Breast epithelium (tissue), 4 donors: ENCODE results near the gene EEF1AKMT3. TPM values are rescaled to one million over a fixed set of nuclear protein-coding genes. Genes with fewer than 3 reads are reported as not detected.

Source experiments
- DNase-seq, 2 donors: peaks; one replicate each; pipeline ENCODE4 v3.0.0-alpha.2; 2019; ENCODE audit warnings: low spot score in 2 of 2
- H3K27ac ChIP-seq, 2 donors: fragments of 200-600 bp; sonication (generic) in 1 of 2; one replicate each; pipeline ENCODE4 v1.5.1; 2016 to 2019; ENCODE audit warnings: mild to moderate bottlenecking in 1 of 2
- H3K27me3 ChIP-seq, 2 donors: fragments of 200-600 bp; sonication (generic) in 1 of 2; one replicate each; pipeline versions ENCODE4 v1.5.1 to v1.6.0; 2017 to 2019; ENCODE audit warnings: control low read depth in 1 of 2, mild to moderate bottlenecking in 1 of 2
- H3K36me3 ChIP-seq: fragments of 200-600 bp; one replicate; pipeline ENCODE4 v1.5.1; 2019
- H3K4me1 ChIP-seq, 2 donors: fragments of 200-600 bp; sonication (generic); one replicate each; pipeline ENCODE4 v1.5.1; 2016 to 2019; ENCODE audit warnings: control low read depth in 1 of 2
- H3K4me3 ChIP-seq, 3 donors: fragments of 200-600 bp; sonication (generic); 1 replicate in 2 of 3; 2 replicates in 1 of 3; pipeline ENCODE4 v1.5.1; 2016 to 2019; ENCODE audit warnings: mild to moderate bottlenecking in 3 of 3, moderate library complexity in 2 of 3
- H3K9me3 ChIP-seq, 2 donors: fragments of 200-600 bp; sonication (generic) in 1 of 2; one replicate each; pipeline ENCODE4 v1.5.1; 2016 to 2019; ENCODE audit warnings: control low read depth in 1 of 2
- CTCF ChIP-seq, 3 donors: fragments of 450-650 bp; IDR thresholded peaks; one replicate each; pipeline ENCODE4 v1.5.1; 2016 to 2017; ENCODE audit warnings: antibody characterized with exemption in 3 of 3, mild to moderate bottlenecking in 3 of 3, moderate library complexity in 3 of 3
- POLR2A ChIP-seq: fragments of 450-650 bp; IDR thresholded peaks from one replicate; pipeline ENCODE4 v1.6.1; 2016; ENCODE audit warnings: antibody characterized with exemption, mild to moderate bottlenecking, moderate library complexity
- POLR2AphosphoS5 ChIP-seq, 3 donors: sonication (generic); formaldehyde crosslinking; IDR thresholded peaks; one replicate each; pipeline ENCODE4 v1.6.1; 2017; ENCODE audit warnings: antibody characterized with exemption in 3 of 3
- intact Hi-C: fragments of 100-400 bp; cut with DNase I; formaldehyde crosslinking; loops from one replicate; pipeline ENCODE4 v1.15.1; 2023; ENCODE audit warnings: low total_unique reads
- total RNA-seq, 3 donors: library from RNA; depleted of rRNA; stranded (reverse); fragments of >200 nt; gene quantifications; one replicate each; pipeline ENCODE4 v1.1.0, GENCODE V29; 2016

The EEF1AKMT3 gene
- total RNA-seq, 3 donors from 2014 or later, result 15.7 to 18.1 (median 16.5) TPM

GRCh38 chr12:57825451-57825850 lies 53.0 kb downstream of the EEF1AKMT3 start:
- no peak overlapping the region for H3K4me3 ChIP-seq
- TF ChIP-seq POLR2AphosphoS5 (IDR thresholded peaks at IDR 0.05), result no peak
- no peak for DNase-seq
- H3K27me3 ChIP-seq, result no peaks in the 10 kb centered on the region
- no peaks in the 10 kb centered on the region for H3K4me1 ChIP-seq
- peak overlapping the region; percentile 4 to 38 for H3K27ac ChIP-seq
- intact Hi-C loops, result no loop called here
- H3K36me3 ChIP-seq, result peaks cover 35% of the 10 kb centered on the region
- H3K9me3 ChIP-seq, result no peaks in the 10 kb centered on the region

- Histone ChIP-seq H3K27ac (peak overlapping the region; percentile 34 to 38), H3K4me1 (peaks cover 0 to under 1% of the 10 kb centered on the region in 2 donors), H3K36me3 (peaks cover 35% of the 10 kb centered on the region), H3K27me3 (no peaks in the 10 kb centered on the region), H3K9me3 (no peaks in the 10 kb centered on the region), H3K4me3 (no peak overlapping the region)
- no peak for DNase-seq
- intact Hi-C loops, result no loop called here
- no peak for TF ChIP-seq POLR2AphosphoS5 (IDR thresholded peaks at IDR 0.05)
- TF ChIP-seq POLR2A, result no peak
- TF ChIP-seq CTCF (IDR thresholded peaks at IDR 0.05), result no peak
These were observed 54.0 kb downstream of the EEF1AKMT3 start for GRCh38 chr12:57826400-57826799.

GRCh38 chr12:57826966-57827365 lies 54.6 kb downstream of the EEF1AKMT3 start:
- Histone ChIP-seq H3K27me3 (no peaks in the 10 kb centered on the region), H3K4me3 (no peak overlapping the region), H3K9me3 (no peaks in the 10 kb centered on the region), H3K27ac (peak overlapping the region; percentile 34 to 38), H3K4me1 (peaks cover 0 to 6% of the 10 kb centered on the region in 2 donors), H3K36me3 (peaks cover 35% of the 10 kb centered on the region)
- DNase-seq, result no peak
- intact Hi-C loops, result no loop called here
- TF ChIP-seq POLR2A, result no peak
- no peak for TF ChIP-seq POLR2AphosphoS5 (IDR thresholded peaks at IDR 0.05)
- no peak for TF ChIP-seq CTCF (IDR thresholded peaks at IDR 0.05)

GRCh38 chr12:57829025-57829777 lies 56.8 kb downstream of the EEF1AKMT3 start:
- DNase-seq, result no peak
- intact Hi-C loops, result no loop called here
- no peaks in the 10 kb centered on the region for H3K27me3 ChIP-seq
- peaks cover 9 to 20% of the 10 kb centered on the region in 2 donors for H3K4me1 ChIP-seq
- peaks cover 25% of the 10 kb centered on the region for H3K36me3 ChIP-seq
- TF ChIP-seq CTCF (IDR thresholded peaks at IDR 0.05) (no peak), POLR2AphosphoS5 (IDR thresholded peaks at IDR 0.05) (no peak), POLR2A (no peak)
- H3K9me3 ChIP-seq, result no peaks in the 10 kb centered on the region
- H3K4me3 ChIP-seq, result peak overlapping the region in 1 of 3 donors; percentile 21
- peak overlapping the region; percentile 20 to 50 for H3K27ac ChIP-seq

- H3K27ac ChIP-seq, result no peak overlapping the region
- no peaks in the 10 kb centered on the region for H3K27me3 ChIP-seq
- no peak for DNase-seq
- H3K4me3 ChIP-seq, result no peak overlapping the region
- peaks cover 25% of the 10 kb centered on the region for H3K36me3 ChIP-seq
- H3K4me1 ChIP-seq, result peaks cover 9 to 30% of the 10 kb centered on the region in 2 donors
- no peaks in the 10 kb centered on the region for H3K9me3 ChIP-seq
- TF ChIP-seq CTCF (IDR thresholded peaks at IDR 0.05) (no peak), POLR2AphosphoS5 (IDR thresholded peaks at IDR 0.05) (no peak), POLR2A (no peak)
- intact Hi-C loops, result no loop called here
These were observed 58.0 kb downstream of the EEF1AKMT3 start for GRCh38 chr12:57830393-57830792.

Other genes with a start within 250 kb of the EEF1AKMT3 start
- gene MBD6, start 249.8 kb upstream of the EEF1AKMT3 start, total RNA-seq, result 10 to 100 TPM; 12.6 to 26.1 (median 19.7) TPM
- 100 to 1,000 TPM; 108 to 138 (median 131) TPM for gene DCTN2, start 225.4 kb upstream of the EEF1AKMT3 start, total RNA-seq
- gene KIF5A, start 222.6 kb upstream of the EEF1AKMT3 start, total RNA-seq, result 1 to 10 TPM in 1 of 3 donors, under 1 TPM in 1, not detected in 1; 0.98 to 1.2 TPM
- gene PIP4K2C, start 181.4 kb upstream of the EEF1AKMT3 start, total RNA-seq, result 10 to 100 TPM; 13.8 to 26.9 (median 24.6) TPM
- 10 to 100 TPM in 2 of 3 donors, 1 to 10 TPM in 1; 3.0 to 35.1 (median 25.9) TPM for gene DTX3, start 167.8 kb upstream of the EEF1AKMT3 start, total RNA-seq
- gene ARHGEF25, start 161.2 kb upstream of the EEF1AKMT3 start, total RNA-seq, result 10 to 100 TPM in 2 of 3 donors, 1 to 10 TPM in 1; 8.3 to 28.2 (median 19.2) TPM
- 1 to 10 TPM; 1.1 to 2.6 (median 1.2) TPM for gene B4GALNT1, start 139.4 kb upstream of the EEF1AKMT3 start, total RNA-seq
- 100 to 1,000 TPM; 184 to 431 (median 213) TPM for gene OS9, start 78.5 kb upstream of the EEF1AKMT3 start, total RNA-seq
- gene AGAP2, start 33.9 kb upstream of the EEF1AKMT3 start, total RNA-seq, result 1 to 10 TPM; 1.2 to 1.8 (median 1.6) TPM
- gene TSPAN31, start 27.6 kb upstream of the EEF1AKMT3 start, total RNA-seq, result 100 to 1,000 TPM in 1 of 3 donors, 10 to 100 TPM in 2; 55.5 to 107 (median 73.1) TPM
- gene CDK4, start 20.3 kb upstream of the EEF1AKMT3 start, total RNA-seq, result 100 to 1,000 TPM; 105 to 136 (median 109) TPM
- 1 to 10 TPM; 6.9 to 9.8 (median 7.5) TPM for gene MARCHF9, start 17.5 kb upstream of the EEF1AKMT3 start, total RNA-seq
- gene CYP27B1, start 5.5 kb upstream of the EEF1AKMT3 start, total RNA-seq, result 1 to 10 TPM in 1 of 3 donors, under 1 TPM in 2; 0.33 to 2.2 (median 0.48) TPM
- 10 to 100 TPM in 1 of 3 donors, 1 to 10 TPM in 2; 4.8 to 12.6 (median 8.2) TPM for gene METTL1, start 509 bp upstream of the EEF1AKMT3 start, total RNA-seq
- gene TSFM, start 10.2 kb downstream of the EEF1AKMT3 start, total RNA-seq, result 10 to 100 TPM; 17.9 to 30.8 (median 27.2) TPM
- gene AVIL, start 46.1 kb downstream of the EEF1AKMT3 start, total RNA-seq, result 10 to 100 TPM in 1 of 3 donors, 1 to 10 TPM in 2; 3.8 to 17.7 (median 8.8) TPM
- 100 to 1,000 TPM; 144 to 175 (median 167) TPM for gene CTDSP2, start 74.1 kb downstream of the EEF1AKMT3 start, total RNA-seq
- 10 to 100 TPM in 2 of 3 donors, 1 to 10 TPM in 1; 6.4 to 33.1 (median 13.4) TPM for gene ATP23, start 169.0 kb downstream of the EEF1AKMT3 start, total RNA-seq